GM21737 (cell line): ENCODE data around the gene PHETA2.
"Not testable (repeated sequence)": the region's sequence is repeated elsewhere in the genome, so short reads cannot be mapped to it uniquely, and the experiment has no call there.

ENCODE experiments used
- ATAC-seq: cut with Tn5 transposase; IDR thresholded peaks from one replicate; pipeline ENCODE4 v1.9.1; 2021; ENCODE audit warnings: mild to moderate bottlenecking, moderate library complexity; ENCODE audit not compliant: unreplicated experiment

PHETA2 gene

GRCh38 chr22:42101199-42101598 is 27.2 kb downstream of the PHETA2 start:
- ATAC-seq, result no peak

GRCh38 chr22:42104332-42104860 is 30.3 kb downstream of the PHETA2 start:
- not testable (repeated sequence) for ATAC-seq

GRCh38 chr22:42108848-42109247 is 34.8 kb downstream of the PHETA2 start:
- ATAC-seq, result no peak

GRCh38 chr22:42111798-42112197 is 37.8 kb downstream of the PHETA2 start:
- no peak for ATAC-seq

GRCh38 chr22:42112793-42113192 is 38.7 kb downstream of the PHETA2 start:
- ATAC-seq, result not testable (repeated sequence)

- no peak for ATAC-seq
Measured at GRCh38 chr22:42114721-42115120, 40.7 kb downstream of the PHETA2 start.

GRCh38 chr22:42115420-42115830 is 41.4 kb downstream of the PHETA2 start:
- ATAC-seq, result not testable (repeated sequence)

GRCh38 chr22:42116848-42117424 is 42.9 kb downstream of the PHETA2 start:
- ATAC-seq, result no peak

- ATAC-seq, result not testable (repeated sequence)
Measured at GRCh38 chr22:42120231-42121021, 46.4 kb downstream of the PHETA2 start.

- ATAC-seq, result not testable (repeated sequence)
Measured at GRCh38 chr22:42123529-42123928, 49.5 kb downstream of the PHETA2 start.

GRCh38 chr22:42127606-42128005 is 53.6 kb downstream of the PHETA2 start:
- ATAC-seq, result no peak

- not testable (repeated sequence) for ATAC-seq
Measured at GRCh38 chr22:42128007-42128406, 54.0 kb downstream of the PHETA2 start.
